Left lung (tissue), 10 donors: ENCODE data around the gene SLC2A13. TPM values are rescaled to one million over a fixed set of nuclear protein-coding genes. Genes with fewer than 3 reads are reported as not detected.

Experiments used
- ATAC-seq: fragments of 200-7000 bp; cut with Tn5 transposase; one replicate; pipeline ENCODE4 v1.9.1; 2020; ENCODE audit warnings: moderate library complexity
- DNase-seq, 4 donors: peaks; one replicate each; pipeline ENCODE4 v3.0.0-alpha.2; 2013 to 2020
- H3K27ac ChIP-seq, 2 donors: fragments of 200-600 bp; sonication (generic) in 1 of 2; one replicate each; pipeline versions ENCODE4 v1.5.0 to v1.8.0; 2020 to 2021
- H3K27me3 ChIP-seq, 2 donors: fragments of 200-600 bp; sonication (generic) in 1 of 2; one replicate each; pipeline versions ENCODE4 v1.5.0 to v1.8.0; 2020 to 2021
- H3K36me3 ChIP-seq, 2 donors: fragments of 200-600 bp; sonication (generic) in 1 of 2; one replicate each; pipeline versions ENCODE4 v1.5.0 to v1.8.0; 2020 to 2021
- H3K4me1 ChIP-seq, 2 donors: fragments of 200-600 bp; one replicate each; pipeline ENCODE4 v1.8.0; 2021
- H3K4me3 ChIP-seq, 2 donors: fragments of 200-600 bp; sonication (generic) in 1 of 2; one replicate each; pipeline versions ENCODE4 v1.5.0 to v1.8.0; 2020 to 2021; ENCODE audit warnings: mild to moderate bottlenecking in 1 of 2
- H3K9me3 ChIP-seq, 2 donors: fragments of 200-600 bp; sonication (generic) in 1 of 2; one replicate each; pipeline versions ENCODE4 v1.5.0 to v1.8.0; 2020 to 2021
- intact Hi-C, 2 donors: fragments of 100-400 bp; cut with DNase I; formaldehyde crosslinking; loops; one replicate each; pipeline versions ENCODE4 v1.11.2 to v1.14.2; 2022
- polyA plus RNA-seq, 6 donors: library from polyadenylated mRNA; unstranded; fragments of 120-200 nt; gene quantifications; one replicate each; pipeline ENCODE4 v1.2.1, GENCODE V29; 2013; ENCODE audit not compliant: insufficient read length in 6 of 6
- total RNA-seq, 2 donors: library from RNA; stranded (reverse); fragmentation: NEBNext Ultra II Directional; extraction: Animal tissue kit (Norgen Biotek cat#: 25700); gene quantifications; one replicate each; pipeline ENCODE4 v1.2.1, GENCODE V29; 2021
- TF ChIP-seq, protein P1 (sequence below), 2 donors: fragments of 200-600 bp; sonication (generic) in 1 of 2; IDR thresholded peaks; one replicate each; pipeline versions ENCODE4 v1.5.0 to v1.8.0; 2021; ENCODE audit warnings: antibody characterized with exemption in 2 of 2
- donor health status: DM: no; HTN: yes; CAD: no.
- donor health status: DM: no; HTN: no; CAD: no.

SLC2A13 gene
- total and polyA plus RNA-seq, 8 donors: 5.8 to 14.6 (median 7.8) TPM

DNA sequence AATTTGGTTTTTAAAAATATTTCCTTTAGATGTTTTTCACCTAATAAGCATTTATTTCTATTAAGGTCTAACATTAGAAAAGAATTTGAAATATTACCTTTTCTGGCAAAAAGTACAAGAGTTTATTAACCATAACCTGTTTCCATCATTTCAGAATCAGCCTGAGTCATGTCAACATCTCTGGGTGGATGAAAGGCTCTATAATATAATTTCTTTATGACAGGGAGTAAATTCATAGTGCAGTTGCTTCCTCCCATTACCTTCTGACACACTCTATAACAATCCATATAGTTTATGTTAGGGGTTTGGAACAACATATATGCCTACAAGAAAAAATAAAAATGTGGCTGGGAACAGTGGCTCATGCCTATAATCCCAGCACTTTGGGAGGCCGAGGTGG, 134.5 kb downstream of the SLC2A13 start:
- Histone ChIP-seq H3K27me3 (no peaks in the 10 kb centered on the region), H3K36me3 (no peaks in the 10 kb centered on the region), H3K4me1 (no peaks in the 10 kb centered on the region), H3K4me3 (no peak overlapping the region), H3K9me3 (no peaks in the 10 kb centered on the region), H3K27ac (no peak overlapping the region)
- intact Hi-C loops: no loop called here
- ATAC-seq: no peak
- DNase-seq: no peak
- TF ChIP-seq, protein P1, sequence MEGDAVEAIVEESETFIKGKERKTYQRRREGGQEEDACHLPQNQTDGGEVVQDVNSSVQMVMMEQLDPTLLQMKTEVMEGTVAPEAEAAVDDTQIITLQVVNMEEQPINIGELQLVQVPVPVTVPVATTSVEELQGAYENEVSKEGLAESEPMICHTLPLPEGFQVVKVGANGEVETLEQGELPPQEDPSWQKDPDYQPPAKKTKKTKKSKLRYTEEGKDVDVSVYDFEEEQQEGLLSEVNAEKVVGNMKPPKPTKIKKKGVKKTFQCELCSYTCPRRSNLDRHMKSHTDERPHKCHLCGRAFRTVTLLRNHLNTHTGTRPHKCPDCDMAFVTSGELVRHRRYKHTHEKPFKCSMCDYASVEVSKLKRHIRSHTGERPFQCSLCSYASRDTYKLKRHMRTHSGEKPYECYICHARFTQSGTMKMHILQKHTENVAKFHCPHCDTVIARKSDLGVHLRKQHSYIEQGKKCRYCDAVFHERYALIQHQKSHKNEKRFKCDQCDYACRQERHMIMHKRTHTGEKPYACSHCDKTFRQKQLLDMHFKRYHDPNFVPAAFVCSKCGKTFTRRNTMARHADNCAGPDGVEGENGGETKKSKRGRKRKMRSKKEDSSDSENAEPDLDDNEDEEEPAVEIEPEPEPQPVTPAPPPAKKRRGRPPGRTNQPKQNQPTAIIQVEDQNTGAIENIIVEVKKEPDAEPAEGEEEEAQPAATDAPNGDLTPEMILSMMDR (IDR thresholded peaks at IDR 0.05): no peak

DNA sequence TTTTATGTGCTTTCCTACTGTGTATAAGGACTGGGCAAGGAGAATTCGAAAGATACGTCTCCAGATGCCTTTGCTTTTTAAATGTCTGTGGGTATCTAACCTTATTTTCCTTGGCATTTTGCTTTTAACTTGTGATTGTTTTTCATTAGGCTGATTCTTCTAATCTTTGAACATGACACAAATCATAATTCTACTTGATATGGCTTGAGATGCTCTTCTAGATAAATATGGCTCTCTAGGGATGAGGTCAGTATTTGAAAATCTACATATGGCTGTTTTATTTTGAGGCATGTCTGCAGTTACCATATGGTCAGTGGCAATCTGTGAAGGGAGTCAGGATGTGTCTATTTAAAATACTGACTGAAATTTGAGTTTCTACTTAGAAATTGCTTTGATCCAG, 139.2 kb downstream of the SLC2A13 start:
- no peaks in the 10 kb centered on the region for H3K27me3 ChIP-seq
- intact Hi-C loops: no loop called here
- no peak overlapping the region for H3K27ac ChIP-seq
- H3K36me3 ChIP-seq: no peaks in the 10 kb centered on the region
- H3K9me3 ChIP-seq: no peaks in the 10 kb centered on the region
- no peaks in the 10 kb centered on the region for H3K4me1 ChIP-seq
- DNase-seq: no peak
- no peak for ATAC-seq
- TF ChIP-seq, protein P1 (IDR thresholded peaks at IDR 0.05): no peak
- no peak overlapping the region for H3K4me3 ChIP-seq

DNA sequence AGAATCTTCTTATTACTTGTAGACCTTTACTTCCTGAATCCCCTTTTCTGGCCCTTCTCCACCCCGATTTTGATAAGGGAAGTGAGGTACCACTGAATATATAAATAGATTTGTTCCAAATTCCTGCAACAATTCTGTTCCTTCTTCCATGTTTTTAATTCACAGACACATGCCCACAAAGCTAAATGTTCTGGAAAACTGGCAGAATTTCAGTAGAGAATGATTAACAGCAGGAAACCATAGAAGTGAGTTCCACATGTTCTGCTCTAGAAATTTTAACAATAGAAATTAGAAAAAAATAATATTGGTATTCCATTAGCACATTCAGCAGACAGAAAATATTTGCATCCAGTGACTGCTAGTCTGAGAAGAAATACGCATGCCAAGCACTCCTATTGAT, 139.6 kb downstream of the SLC2A13 start:
- H3K4me3 ChIP-seq: no peak overlapping the region

DNA sequence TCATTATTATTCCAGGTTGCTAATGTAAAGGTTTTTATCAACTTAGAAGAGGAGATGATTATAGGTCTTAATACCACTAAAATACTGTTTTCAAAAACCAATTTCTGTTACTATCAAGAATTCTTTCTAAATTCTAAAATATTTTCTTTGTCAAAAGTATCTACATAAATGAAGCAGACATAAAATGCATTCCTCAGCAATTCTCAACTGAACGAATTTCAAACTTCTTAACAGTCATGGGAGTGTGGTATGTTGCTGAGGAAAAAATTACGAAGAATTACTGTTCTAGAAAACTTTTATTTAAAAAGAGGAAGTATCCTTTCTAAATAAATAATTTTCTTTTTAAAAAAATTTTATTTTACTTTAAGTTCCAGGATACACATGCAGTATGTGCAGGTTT, 146.4 kb downstream of the SLC2A13 start:
- ATAC-seq (no peak), DNase-seq (no peak)
- Histone ChIP-seq H3K27me3 (no peaks in the 10 kb centered on the region), H3K4me1 (no peaks in the 10 kb centered on the region), H3K9me3 (no peaks in the 10 kb centered on the region), H3K27ac (no peak overlapping the region), H3K36me3 (no peaks in the 10 kb centered on the region), H3K4me3 (no peak overlapping the region)
- intact Hi-C loops: no loop called here
- TF ChIP-seq, protein P1 (IDR thresholded peaks at IDR 0.05): no peak

More for the DNA sequence above, 139.6 kb downstream of the SLC2A13 start:
- H3K27me3 ChIP-seq: no peaks in the 10 kb centered on the region
- intact Hi-C loops: no loop called here
- ATAC-seq (no peak), DNase-seq (no peak)
- no peaks in the 10 kb centered on the region for H3K9me3 ChIP-seq
- H3K27ac ChIP-seq: no peak overlapping the region
- TF ChIP-seq, protein P1 (IDR thresholded peaks at IDR 0.05): no peak
- H3K36me3 ChIP-seq: no peaks in the 10 kb centered on the region
- no peaks in the 10 kb centered on the region for H3K4me1 ChIP-seq

DNA sequence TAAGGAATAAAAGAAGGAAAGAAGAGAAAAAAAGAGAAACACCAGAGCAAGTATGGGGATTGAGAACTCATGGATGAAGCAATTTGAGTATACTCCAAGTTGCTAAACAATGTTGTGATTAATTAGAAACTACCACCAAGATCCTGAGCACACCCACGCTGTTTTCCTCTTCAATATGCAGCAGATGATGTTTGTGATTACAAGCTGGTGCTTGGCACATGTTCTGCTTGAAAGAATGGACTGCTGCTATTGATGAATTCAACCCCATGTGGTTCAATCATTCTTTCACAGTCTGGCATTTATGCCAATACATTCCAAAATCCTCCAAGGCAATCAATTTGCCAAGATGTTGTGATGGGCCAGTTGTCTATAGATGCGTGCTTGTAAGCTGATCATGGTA, 146.8 kb downstream of the SLC2A13 start:
- Histone ChIP-seq H3K36me3 (no peaks in the 10 kb centered on the region), H3K9me3 (no peaks in the 10 kb centered on the region), H3K27me3 (no peaks in the 10 kb centered on the region), H3K4me3 (no peak overlapping the region), H3K27ac (no peak overlapping the region), H3K4me1 (no peaks in the 10 kb centered on the region)
- ATAC-seq (no peak), DNase-seq (no peak)
- intact Hi-C loops: no loop called here
- TF ChIP-seq, protein P1 (IDR thresholded peaks at IDR 0.05): no peak
